CD14-positive monocyte (primary cell): Measurements from ENCODE around the gene CNTNAP2. TPM values are rescaled to one million over a fixed set of nuclear protein-coding genes. Genes with fewer than 3 reads are reported as not detected.

Experiments used
- DNase-seq, 3 donors: peaks; one replicate each; pipeline ENCODE4 v3.0.0-alpha.2; 2011 to 2022
- H2AFZ ChIP-seq: 2 replicates; pipeline ENCODE4 v1.6.0; 2012; ENCODE audit warnings: mild to moderate bottlenecking, low read depth, low read length, inconsistent platforms; ENCODE audit not compliant: insufficient read depth, poor library complexity, severe bottlenecking
- H3K27ac ChIP-seq, 2 donors: 1 replicate in 1 of 2; 2 replicates in 1 of 2; pipeline ENCODE4 v1.5.1; 2012 to 2013; ENCODE audit warnings: low read length in 2 of 2, control low read depth in 1 of 2, inconsistent platforms in 1 of 2, low read depth in 1 of 2, mild to moderate bottlenecking in 1 of 2
- H3K27me3 ChIP-seq, 2 donors: one replicate each; pipeline versions ENCODE4 v1.6.0 to v1.6.1; 2011 to 2013; ENCODE audit warnings: low read length in 2 of 2; ENCODE audit not compliant: control insufficient read depth in 2 of 2, insufficient read depth in 2 of 2
- H3K36me3 ChIP-seq, 2 donors: replicated peaks in 1 of 2; 1 replicate in 1 of 2; 2 replicates in 1 of 2; pipeline versions ENCODE4 v1.5.1 to v1.6.1; 2012 to 2013; ENCODE audit warnings: low read length in 2 of 2, control low read depth in 1 of 2, inconsistent platforms in 1 of 2, mild to moderate bottlenecking in 1 of 2; ENCODE audit not compliant: insufficient read depth in 2 of 2, control insufficient read depth in 1 of 2
- H3K4me1 ChIP-seq, 2 donors: 1 replicate in 1 of 2; 2 replicates in 1 of 2; pipeline versions ENCODE4 v1.5.1 to v1.6.1; 2012 to 2013; ENCODE audit warnings: low read length in 2 of 2, control low read depth in 1 of 2, inconsistent platforms in 1 of 2, mild to moderate bottlenecking in 1 of 2, moderate library complexity in 1 of 2; ENCODE audit not compliant: insufficient read depth in 2 of 2, control insufficient read depth in 1 of 2
- H3K4me2 ChIP-seq: replicated peaks from 2 replicates; pipeline ENCODE3; 2012; ENCODE audit warnings: low read length, moderate library complexity, mild to moderate bottlenecking; ENCODE audit not compliant: poor library complexity, severe bottlenecking; ENCODE audit errors: extremely low read depth
- H3K4me3 ChIP-seq, 3 experiments: fragments of 200-600 bp in 1 of 3; sonication (generic) in 1 of 3; replicated peaks in 1 of 3; 1 replicate in 2 of 3; 2 replicates in 1 of 3; pipeline ENCODE4 v1.5.1; 2011 to 2013; ENCODE audit warnings: low read length in 3 of 3, mild to moderate bottlenecking in 3 of 3, control low read depth in 2 of 3, low read depth in 2 of 3, inconsistent platforms in 1 of 3, moderate library complexity in 1 of 3
- H3K79me2 ChIP-seq: 2 replicates; pipeline ENCODE4 v1.6.0; 2012; ENCODE audit warnings: mild to moderate bottlenecking, control low read depth, inconsistent platforms, low read length, moderate library complexity; ENCODE audit not compliant: insufficient read depth
- H3K9ac ChIP-seq: 2 replicates; pipeline ENCODE4 v1.6.0; 2017; ENCODE audit warnings: low read length, mild to moderate bottlenecking; ENCODE audit not compliant: insufficient read depth, poor library complexity, severe bottlenecking
- H3K9me3 ChIP-seq, 2 donors: replicated peaks in 1 of 2; 1 replicate in 1 of 2; 2 replicates in 1 of 2; pipeline versions ENCODE4 v1.5.1 to v1.6.1; 2012 to 2013; ENCODE audit warnings: low read length in 2 of 2, control low read depth in 1 of 2; ENCODE audit not compliant: control insufficient read depth in 1 of 2, insufficient read depth in 1 of 2
- H4K20me1 ChIP-seq: 2 replicates; pipeline ENCODE4 v1.6.0; 2012; ENCODE audit warnings: mild to moderate bottlenecking, low read length, control low read depth, moderate library complexity; ENCODE audit not compliant: insufficient read depth
- H3K27ac Mint-ChIP-seq, 7 donors: one replicate each; pipeline ENCODE4 v1.8.0; 2020; ENCODE audit warnings: mild to moderate bottlenecking in 7 of 7, mixed read lengths in 7 of 7, moderate library complexity in 6 of 7, inconsistent platforms in 2 of 7
- H3K27me3 Mint-ChIP-seq, 3 donors: one replicate each; pipeline ENCODE4 v1.8.0; 2021 to 2022; ENCODE audit warnings: low read depth in 3 of 3, mild to moderate bottlenecking in 3 of 3, mixed read lengths in 3 of 3, moderate library complexity in 3 of 3, inconsistent platforms in 1 of 3
- H3K36me3 Mint-ChIP-seq, 2 donors: one replicate each; pipeline ENCODE4 v1.8.0; 2020; ENCODE audit warnings: mixed read lengths in 2 of 2, inconsistent platforms in 1 of 2, mild to moderate bottlenecking in 1 of 2
- H3K4me1 Mint-ChIP-seq: one replicate; pipeline ENCODE4 v1.8.0; 2020; ENCODE audit warnings: mild to moderate bottlenecking, mixed read lengths
- H3K4me3 Mint-ChIP-seq, 2 donors: one replicate each; pipeline ENCODE4 v1.8.0; 2020; ENCODE audit warnings: mild to moderate bottlenecking in 2 of 2, mixed read lengths in 2 of 2, moderate library complexity in 1 of 2
- H3K9me3 Mint-ChIP-seq, 7 donors: one replicate each; pipeline ENCODE4 v1.8.0; 2020 to 2022; ENCODE audit warnings: mixed read lengths in 7 of 7, mild to moderate bottlenecking in 6 of 7, moderate library complexity in 6 of 7, inconsistent platforms in 2 of 7
- WGBS: methylation state at CpG from one replicate; pipeline ENCODE4 v1.1.5; 2013; ENCODE audit warnings: missing lambda C conversion rate; ENCODE audit not compliant: insufficient coverage; 5-methylcytosine and 5-hydroxymethylcytosine counted together
- intact Hi-C, 2 donors: fragments of 100-400 bp; cut with micrococcal nuclease; formaldehyde crosslinking; loops; one replicate each; pipeline versions ENCODE4 v1.15.0 to v1.15.1; 2023
- polyA plus RNA-seq, 3 donors: library from polyadenylated mRNA; depleted of rRNA in 1 of 3; unstranded in 2 of 3; stranded (reverse) in 1 of 3; fragments of 300-500 nt in 2 of 3; fragments of >200 nt in 1 of 3; fragmentation: Illumina TruSeq in 2 of 3; gene quantifications; 1 replicate in 2 of 3; 2 replicates in 1 of 3; pipeline ENCODE4 v1.2.3, GENCODE V29; 2012 to 2021
- TF ChIP-seq, protein P1 (sequence below): fragments of 200-600 bp; IDR thresholded peaks from one replicate; pipeline ENCODE4 v1.8.0; 2022; ENCODE audit warnings: antibody characterized with exemption, mild to moderate bottlenecking

CNTNAP2 gene
- polyA plus RNA-seq, 3 donors: 0.01 TPM; not detected in 2

DNA sequence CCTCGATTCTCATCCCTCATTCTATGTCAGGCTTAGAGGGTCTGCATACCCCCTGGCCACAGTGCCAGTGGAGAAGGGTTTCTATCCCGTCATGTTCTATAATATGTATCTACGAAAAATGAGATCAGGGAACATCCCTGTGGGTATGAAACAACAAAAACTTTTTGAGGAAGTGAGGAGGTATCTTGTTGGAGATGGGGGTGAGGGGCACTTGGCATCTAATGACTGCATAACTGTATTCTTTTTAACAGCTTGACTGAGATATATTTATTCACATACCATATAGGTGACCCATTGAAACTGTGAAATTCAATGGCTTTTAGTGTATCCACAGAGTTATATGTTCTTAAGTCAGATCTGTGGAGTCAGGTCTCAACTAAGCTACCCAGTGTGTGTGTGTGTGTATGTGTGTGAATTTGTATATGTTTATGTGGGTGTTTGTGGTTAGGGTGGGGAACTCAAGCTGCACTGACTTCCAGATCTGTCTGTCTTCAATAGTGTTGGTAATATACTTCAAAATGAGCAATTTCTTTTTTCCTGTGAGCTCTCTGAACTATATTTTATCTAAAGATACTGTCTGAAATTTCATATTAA lies 528.9 kb downstream of the CNTNAP2 start:
- Histone ChIP-seq H3K4me1 (no peaks in the 10 kb centered on the region), H3K9me3 (no peaks in the 10 kb centered on the region), H3K27ac (no peak overlapping the region), H3K4me3 (no peak overlapping the region), H2AFZ (no peak overlapping the region), H3K79me2 (no peaks in the 10 kb centered on the region), H4K20me1 (no peaks in the 10 kb centered on the region), H3K27me3 (no peaks in the 10 kb centered on the region), H3K9ac (no peak overlapping the region), H3K36me3 (no peaks in the 10 kb centered on the region), H3K4me2 (no peak overlapping the region)
- intact Hi-C loops: no loop called here
- no CpG with 5 or more reads among the region's 3 CpGs for WGBS
- Mint-ChIP-seq H3K9me3 (peaks cover 0 to 5% (median 0%) of the 10 kb centered on the region in 7 donors), H3K36me3 (no peaks in the 10 kb centered on the region), H3K4me1 (no peaks in the 10 kb centered on the region), H3K27ac (no peak overlapping the region), H3K27me3 (no peaks in the 10 kb centered on the region), H3K4me3 (no peak overlapping the region)
- DNase-seq: no peak
- TF ChIP-seq, protein P1, sequence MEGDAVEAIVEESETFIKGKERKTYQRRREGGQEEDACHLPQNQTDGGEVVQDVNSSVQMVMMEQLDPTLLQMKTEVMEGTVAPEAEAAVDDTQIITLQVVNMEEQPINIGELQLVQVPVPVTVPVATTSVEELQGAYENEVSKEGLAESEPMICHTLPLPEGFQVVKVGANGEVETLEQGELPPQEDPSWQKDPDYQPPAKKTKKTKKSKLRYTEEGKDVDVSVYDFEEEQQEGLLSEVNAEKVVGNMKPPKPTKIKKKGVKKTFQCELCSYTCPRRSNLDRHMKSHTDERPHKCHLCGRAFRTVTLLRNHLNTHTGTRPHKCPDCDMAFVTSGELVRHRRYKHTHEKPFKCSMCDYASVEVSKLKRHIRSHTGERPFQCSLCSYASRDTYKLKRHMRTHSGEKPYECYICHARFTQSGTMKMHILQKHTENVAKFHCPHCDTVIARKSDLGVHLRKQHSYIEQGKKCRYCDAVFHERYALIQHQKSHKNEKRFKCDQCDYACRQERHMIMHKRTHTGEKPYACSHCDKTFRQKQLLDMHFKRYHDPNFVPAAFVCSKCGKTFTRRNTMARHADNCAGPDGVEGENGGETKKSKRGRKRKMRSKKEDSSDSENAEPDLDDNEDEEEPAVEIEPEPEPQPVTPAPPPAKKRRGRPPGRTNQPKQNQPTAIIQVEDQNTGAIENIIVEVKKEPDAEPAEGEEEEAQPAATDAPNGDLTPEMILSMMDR: no peak

DNA sequence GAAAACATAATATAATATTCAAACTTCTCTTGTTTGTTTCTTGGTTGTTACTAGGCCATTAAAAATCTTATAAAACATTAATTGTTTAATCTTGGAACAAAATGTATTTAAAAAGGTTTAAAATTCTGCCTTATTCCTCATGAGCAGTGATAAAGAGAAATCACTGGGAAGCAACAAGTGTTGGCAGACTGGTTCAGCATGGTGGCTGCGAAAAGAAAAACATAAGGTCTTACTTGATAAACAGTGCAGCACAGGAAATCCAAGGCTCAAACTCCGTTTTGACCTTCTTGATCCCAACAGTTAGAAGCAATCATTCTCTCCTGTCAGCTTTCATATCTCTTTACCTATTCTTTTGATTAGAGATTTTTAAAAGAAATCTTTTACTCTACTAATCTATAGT lies 530.8 kb downstream of the CNTNAP2 start:
- no CpG with 5 or more reads among the region's 2 CpGs for WGBS
- H3K79me2 ChIP-seq: no peaks in the 10 kb centered on the region
- H3K9me3 Mint-ChIP-seq: peaks cover 0 to 5% (median 0%) of the 10 kb centered on the region in 7 donors
- no peaks in the 10 kb centered on the region for H3K27me3 Mint-ChIP-seq
- no peaks in the 10 kb centered on the region for H3K36me3 Mint-ChIP-seq
- no peaks in the 10 kb centered on the region for H4K20me1 ChIP-seq
- no peaks in the 10 kb centered on the region for H3K36me3 ChIP-seq
- no peak overlapping the region for H3K4me3 Mint-ChIP-seq
- DNase-seq: no peak
- intact Hi-C loops: no loop called here
- H3K27ac ChIP-seq: no peak overlapping the region
- TF ChIP-seq, protein P1: no peak
- no peak overlapping the region for H3K4me3 ChIP-seq
- H3K9ac ChIP-seq: no peak overlapping the region
- H3K4me2 ChIP-seq: no peak overlapping the region
- no peak overlapping the region for H3K27ac Mint-ChIP-seq
- H3K4me1 ChIP-seq: no peaks in the 10 kb centered on the region
- H2AFZ ChIP-seq: no peak overlapping the region
- H3K4me1 Mint-ChIP-seq: peaks cover 2% of the 10 kb centered on the region
- no peaks in the 10 kb centered on the region for H3K27me3 ChIP-seq
- H3K9me3 ChIP-seq: no peaks in the 10 kb centered on the region
